ENCODE measurements around the gene ITGA5. TPM values are rescaled to one million over a fixed set of nuclear protein-coding genes. Genes with fewer than 3 reads are reported as not detected.

The ITGA5 gene
- total and polyA plus RNA-seq, 10 donors: 7.0 to 44.9 (median 28.2) TPM

GRCh38 chr12:54463034-54463433, 44.0 kb upstream of the ITGA5 start:
- Histone ChIP-seq H3K36me3 (no peaks in the 10 kb centered on the region), H3K4me3 (no peak overlapping the region), H3K27me3 (replicated peaks in 1 of 7) (peaks cover 0 to 3% (median 0%) of the 10 kb centered on the region in 7 donors), H3K9me3 (no peaks in the 10 kb centered on the region), H3K27ac (no peak overlapping the region), H3K4me1 (no peaks in the 10 kb centered on the region)
- WGBS, 5 donors: 27 to 64% (median 52%) methylated on average over 2 of the region's 2 CpGs
- DNase-seq: no peak
- intact Hi-C loops (cut with DNase I; ENCODE audit: low total_unique reads): no loop called here
- TF ChIP-seq POLR2A (IDR thresholded peaks at IDR 0.05) (no peak), CTCF (IDR thresholded peaks at IDR 0.05 in 8 of 11, conservative IDR thresholded peaks at IDR 0.05 in 3 of 11) (no peak), POLR2AphosphoS5 (IDR thresholded peaks at IDR 0.05) (no peak)

- no peak for TF ChIP-seq CTCF (IDR thresholded peaks at IDR 0.05 in 8 of 11, conservative IDR thresholded peaks at IDR 0.05 in 3 of 11)
- no peak for TF ChIP-seq POLR2A (IDR thresholded peaks at IDR 0.05)
- no peak for TF ChIP-seq POLR2AphosphoS5 (IDR thresholded peaks at IDR 0.05)
- H3K9me3 ChIP-seq: no peaks in the 10 kb centered on the region
- intact Hi-C loops (cut with DNase I; ENCODE audit: low total_unique reads): no loop called here
- H3K4me1 ChIP-seq: no peaks in the 10 kb centered on the region
- peaks cover 0 to 4% (median 0%) of the 10 kb centered on the region in 7 donors for H3K27me3 ChIP-seq (replicated peaks in 1 of 7)
- H3K36me3 ChIP-seq: no peaks in the 10 kb centered on the region
- DNase-seq: no peak
- H3K27ac ChIP-seq: no peak overlapping the region
- WGBS, 5 donors: 78 to 86% (median 83%) methylated on average over 9 of the region's 9 CpGs
- H3K4me3 ChIP-seq: no peak overlapping the region
Measured at GRCh38 chr12:54460317-54460923, 41.4 kb upstream of the ITGA5 start.

GRCh38 chr12:54459355-54459754, 40.3 kb upstream of the ITGA5 start:
- intact Hi-C loops (cut with DNase I; ENCODE audit: low total_unique reads): no loop called here
- WGBS, 5 donors: 61 to 76% (median 67%) methylated on average over 2 to 3 of the region's 3 CpGs
- TF ChIP-seq POLR2AphosphoS5 (IDR thresholded peaks at IDR 0.05) (no peak), POLR2A (IDR thresholded peaks at IDR 0.05) (no peak), CTCF (IDR thresholded peaks at IDR 0.05 in 8 of 11, conservative IDR thresholded peaks at IDR 0.05 in 3 of 11) (no peak)
- H3K9me3 ChIP-seq: no peaks in the 10 kb centered on the region
- no peak for DNase-seq
- H3K27ac ChIP-seq: no peak overlapping the region
- H3K4me3 ChIP-seq: no peak overlapping the region
- no peaks in the 10 kb centered on the region for H3K36me3 ChIP-seq
- peaks cover 0 to 4% (median 0%) of the 10 kb centered on the region in 7 donors for H3K27me3 ChIP-seq (replicated peaks in 1 of 7)
- no peaks in the 10 kb centered on the region for H3K4me1 ChIP-seq

GRCh38 chr12:54455760-54456469, 36.8 kb upstream of the ITGA5 start:
- no peak overlapping the region for H3K4me3 ChIP-seq
- H3K36me3 ChIP-seq: no peaks in the 10 kb centered on the region
- no peaks in the 10 kb centered on the region for H3K4me1 ChIP-seq
- H3K27me3 ChIP-seq (replicated peaks in 1 of 7): peaks cover 0 to 4% (median 0%) of the 10 kb centered on the region in 7 donors
- intact Hi-C loops (cut with DNase I; ENCODE audit: low total_unique reads): no loop called here
- no peak overlapping the region for H3K27ac ChIP-seq
- no peaks in the 10 kb centered on the region for H3K9me3 ChIP-seq
- TF ChIP-seq CTCF (IDR thresholded peaks at IDR 0.05 in 8 of 11, conservative IDR thresholded peaks at IDR 0.05 in 3 of 11) (no peak), POLR2A (IDR thresholded peaks at IDR 0.05) (no peak), POLR2AphosphoS5 (IDR thresholded peaks at IDR 0.05) (no peak)
- DNase-seq: no peak

All from spleen (tissue), 11 donors.